ENCODE measurements around the gene DMRT3.

Gene DMRT3

GRCh38 chr9:935348-935965, 41.0 kb upstream of the DMRT3 start:
- Histone ChIP-seq H3K4me3 (ENCODE audit: low read depth, low read length) (no peak overlapping the region), H3K9me3 (no peaks in the 10 kb centered on the region), H3K4me1 (no peaks in the 10 kb centered on the region), H3K27me3 (no peaks in the 10 kb centered on the region), H3K36me3 (no peaks in the 10 kb centered on the region)
- DNase-seq, result peak; percentile 7
- TF ChIP-seq CTCF (IDR thresholded peaks at IDR 0.05; ENCODE audit: low read depth, low read length), result no peak

- Histone ChIP-seq H3K4me3 (ENCODE audit: low read depth, low read length) (no peak overlapping the region), H3K4me1 (no peaks in the 10 kb centered on the region), H3K9me3 (no peaks in the 10 kb centered on the region), H3K36me3 (no peaks in the 10 kb centered on the region), H3K27me3 (no peaks in the 10 kb centered on the region)
- DNase-seq, result no peak
- TF ChIP-seq CTCF (IDR thresholded peaks at IDR 0.05; ENCODE audit: low read depth, low read length), result no peak
Observed at GRCh38 chr9:942805-943580, 33.5 kb upstream of the DMRT3 start.

GRCh38 chr9:947985-948384, 28.5 kb upstream of the DMRT3 start:
- H3K4me1 ChIP-seq, result no peaks in the 10 kb centered on the region
- H3K36me3 ChIP-seq, result no peaks in the 10 kb centered on the region
- no peak for TF ChIP-seq CTCF (IDR thresholded peaks at IDR 0.05; ENCODE audit: low read depth, low read length)
- no peaks in the 10 kb centered on the region for H3K27me3 ChIP-seq
- H3K4me3 ChIP-seq (ENCODE audit: low read depth, low read length), result no peak overlapping the region
- DNase-seq, result no peak
- H3K9me3 ChIP-seq, result no peaks in the 10 kb centered on the region

GRCh38 chr9:948497-948896, 28.0 kb upstream of the DMRT3 start:
- DNase-seq, result no peak
- Histone ChIP-seq H3K36me3 (no peaks in the 10 kb centered on the region), H3K4me3 (ENCODE audit: low read depth, low read length) (no peak overlapping the region), H3K9me3 (no peaks in the 10 kb centered on the region), H3K27me3 (no peaks in the 10 kb centered on the region), H3K4me1 (no peaks in the 10 kb centered on the region)
- TF ChIP-seq CTCF (IDR thresholded peaks at IDR 0.05; ENCODE audit: low read depth, low read length), result no peak

DNA sequence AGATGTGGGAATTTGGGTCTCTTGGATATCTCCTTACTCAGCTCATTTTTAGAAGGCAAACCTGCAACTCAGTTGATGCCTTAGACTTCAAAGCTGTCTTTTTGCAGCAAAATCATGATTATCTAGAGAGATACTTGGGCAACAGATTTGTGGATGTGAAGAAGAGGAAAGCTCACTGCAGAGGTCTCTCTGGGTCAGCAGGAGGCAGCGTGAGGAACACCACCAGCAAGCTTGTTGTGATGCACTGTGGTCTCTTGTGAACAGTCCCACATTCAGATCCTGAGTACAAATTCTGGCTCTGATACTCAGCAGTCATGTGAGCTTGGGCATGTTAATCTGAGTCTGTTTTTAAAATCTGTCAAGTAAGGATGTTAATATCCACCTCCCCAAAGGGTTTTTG, 26.3 kb upstream of the DMRT3 start:
- TF ChIP-seq CTCF (IDR thresholded peaks at IDR 0.05; ENCODE audit: low read depth, low read length), result no peak
- DNase-seq, result no peak
- H3K4me3 ChIP-seq (ENCODE audit: low read depth, low read length), result no peak overlapping the region
- H3K27me3 ChIP-seq, result no peaks in the 10 kb centered on the region
- H3K9me3 ChIP-seq, result no peaks in the 10 kb centered on the region
- no peaks in the 10 kb centered on the region for H3K4me1 ChIP-seq
- no peaks in the 10 kb centered on the region for H3K36me3 ChIP-seq

DNA sequence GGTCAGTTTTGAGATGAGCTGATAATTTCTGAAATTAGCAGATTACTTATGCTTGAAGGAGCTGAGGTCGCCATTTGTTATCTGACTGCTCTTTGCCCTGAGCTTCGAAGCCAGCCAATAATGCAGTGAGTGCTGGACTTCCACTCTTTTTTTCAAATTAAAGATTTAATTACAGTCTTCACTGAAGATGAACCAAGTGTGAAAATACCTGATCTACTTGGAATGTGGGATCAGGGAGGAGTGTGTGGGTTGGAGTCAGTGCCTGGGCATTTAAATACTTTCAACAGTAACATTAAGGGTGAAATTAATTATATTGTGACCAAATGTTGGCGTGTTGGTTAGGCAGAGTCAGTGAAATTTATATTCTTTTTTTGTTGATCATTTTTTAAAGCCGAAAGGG, 23.9 kb upstream of the DMRT3 start:
- no peak for DNase-seq
- no peaks in the 10 kb centered on the region for H3K36me3 ChIP-seq
- no peaks in the 10 kb centered on the region for H3K4me1 ChIP-seq
- H3K4me3 ChIP-seq (ENCODE audit: low read depth, low read length), result no peak overlapping the region
- H3K27me3 ChIP-seq, result no peaks in the 10 kb centered on the region
- no peaks in the 10 kb centered on the region for H3K9me3 ChIP-seq
- TF ChIP-seq CTCF (IDR thresholded peaks at IDR 0.05; ENCODE audit: low read depth, low read length), result no peak

Measured in BE2C (cell line).